B cell (primary cell): ENCODE measurements around the gene GRID1. TPM values are rescaled to one million over a fixed set of nuclear protein-coding genes. Genes with fewer than 3 reads are reported as not detected.

Source experiments
- ATAC-seq: fragments of 200-7000 bp; cut with Tn5 transposase; one replicate; pipeline ENCODE4 v1.10.0; 2021; ENCODE audit warnings: low read depth, mild to moderate bottlenecking, moderate number of reproducible peaks, moderate library complexity
- CTCF ChIA-PET: fragments of 350-600 bp; sonication (Branson Sonifier 250); formaldehyde crosslinking; loops from one replicate; lab custom pipeline; 2021; ENCODE audit warnings: antibody characterized with exemption, inconsistent platforms; lab: Charles Lee
- POLR2A ChIA-PET: fragments of 350-600 bp; sonication (Branson Sonifier 250); formaldehyde crosslinking; loops from one replicate; lab custom pipeline; 2021; ENCODE audit warnings: antibody characterized with exemption; lab: Charles Lee
- DNase-seq: peaks from one replicate; pipeline ENCODE4 v3.0.0; 2013
- H2AFZ ChIP-seq: 2 replicates; pipeline ENCODE4 v1.6.1; 2012; ENCODE audit warnings: mild to moderate bottlenecking, low read depth, low read length; ENCODE audit not compliant: insufficient read depth, poor library complexity, severe bottlenecking
- H3K27ac ChIP-seq, 2 donors: 1 replicate in 1 of 2; 2 replicates in 1 of 2; pipeline ENCODE4 v1.5.1; 2012 to 2013; ENCODE audit warnings: low read length in 2 of 2, mild to moderate bottlenecking in 2 of 2, moderate library complexity in 1 of 2
- H3K27me3 ChIP-seq, 4 experiments: fragments of 200-600 bp in 1 of 4; sonication (generic) in 1 of 4; replicated peaks in 1 of 4; 1 replicate in 2 of 4; 2 replicates in 2 of 4; pipeline versions ENCODE4 v1.6.1 to v1.7.0; 2013 to 2016; ENCODE audit warnings: low read length in 3 of 4, mild to moderate bottlenecking in 2 of 4, mixed read lengths in 1 of 4, moderate library complexity in 1 of 4; ENCODE audit not compliant: insufficient read depth in 4 of 4, control insufficient read depth in 3 of 4; ENCODE audit errors: control extremely low read depth in 1 of 4
- H3K36me3 ChIP-seq, 2 experiments: replicated peaks in 1 of 2; 1 replicate in 1 of 2; 2 replicates in 1 of 2; pipeline versions ENCODE4 v1.6.1 to v1.7.1; 2013; ENCODE audit warnings: low read length in 1 of 2; ENCODE audit not compliant: insufficient read depth in 2 of 2, control insufficient read depth in 1 of 2; ENCODE audit errors: control extremely low read depth in 1 of 2, extremely low read depth in 1 of 2
- H3K4me1 ChIP-seq, 2 donors: fragments of 200-600 bp in 1 of 2; sonication (generic) in 1 of 2; 1 replicate in 1 of 2; 2 replicates in 1 of 2; pipeline versions ENCODE4 v1.5.1 to v1.6.1; 2013 to 2017; ENCODE audit warnings: low read length in 2 of 2; ENCODE audit not compliant: control insufficient read depth in 2 of 2, insufficient read depth in 2 of 2
- H3K4me2 ChIP-seq: replicated peaks from 2 replicates; pipeline ENCODE3; 2012; ENCODE audit warnings: mild to moderate bottlenecking, low read depth, low read length; ENCODE audit not compliant: poor library complexity, severe bottlenecking
- H3K4me3 ChIP-seq, 5 experiments: fragments of 200-600 bp in 1 of 5; sonication (generic) in 1 of 5; 1 replicate in 3 of 5; 2 replicates in 2 of 5; pipeline versions ENCODE4 v1.5.1 to v1.7.0; 2011 to 2016; ENCODE audit warnings: low read length in 4 of 5, mild to moderate bottlenecking in 4 of 5, low read depth in 2 of 5, control low read depth in 1 of 5, moderate library complexity in 1 of 5; ENCODE audit not compliant: insufficient read depth in 1 of 5; ENCODE audit errors: control extremely low read depth in 1 of 5, extremely low read depth in 1 of 5
- H3K79me2 ChIP-seq: fragments of 200-600 bp; sonication (generic); one replicate; pipeline ENCODE4 v1.6.0; 2016; ENCODE audit warnings: low read length; ENCODE audit not compliant: control insufficient read depth, insufficient read depth
- H3K9ac ChIP-seq: fragments of 200-600 bp; sonication (generic); 2 replicates; pipeline ENCODE4 v1.6.1; 2017; ENCODE audit warnings: mild to moderate bottlenecking, low read length, moderate library complexity
- H3K9me3 ChIP-seq, 3 donors: one replicate each; pipeline versions ENCODE4 v1.6.1 to v1.7.1; 2013; ENCODE audit warnings: low read length in 2 of 3; ENCODE audit not compliant: control insufficient read depth in 2 of 3, insufficient read depth in 1 of 3; ENCODE audit errors: control extremely low read depth in 1 of 3
- H4K20me1 ChIP-seq: 2 replicates; pipeline ENCODE4 v1.6.0; 2012; ENCODE audit warnings: mild to moderate bottlenecking, low read length; ENCODE audit not compliant: insufficient read depth, control insufficient read depth, poor library complexity, severe bottlenecking
- H3K27ac Mint-ChIP-seq: one replicate; pipeline ENCODE4 v1.8.0; 2021; ENCODE audit warnings: mixed read lengths
- H3K27me3 Mint-ChIP-seq: one replicate; pipeline ENCODE4 v1.8.0; 2021; ENCODE audit warnings: mixed read lengths
- H3K4me1 Mint-ChIP-seq: one replicate; pipeline ENCODE4 v1.8.0; 2021; ENCODE audit warnings: mixed read lengths
- H3K4me3 Mint-ChIP-seq: one replicate; pipeline ENCODE4 v1.8.0; 2021; ENCODE audit warnings: mixed read lengths
- H3K9me3 Mint-ChIP-seq: one replicate; pipeline ENCODE4 v1.8.0; 2022; ENCODE audit warnings: mixed read lengths; ENCODE audit not compliant: insufficient read depth
- EZH2 ChIP-seq: IDR thresholded peaks from 2 replicates; pipeline ENCODE4 v1.6.1; 2012; ENCODE audit warnings: borderline replicate concordance, low read depth, mild to moderate bottlenecking, moderate library complexity, low read length; ENCODE audit not compliant: insufficient read depth, poor library complexity, severe bottlenecking
- WGBS: methylation state at CpG from one replicate; pipeline ENCODE4 v1.1.5; 2013; ENCODE audit warnings: missing lambda C conversion rate; ENCODE audit not compliant: insufficient coverage; 5-methylcytosine and 5-hydroxymethylcytosine counted together
- intact Hi-C: fragments of 100-400 bp; cut with micrococcal nuclease; formaldehyde crosslinking; loops from one replicate; pipeline ENCODE4 v1.10.0; 2022
- polyA plus RNA-seq: library from polyadenylated mRNA; depleted of rRNA; stranded (reverse); fragments of >200 nt; gene quantifications from 2 replicates; pipeline ENCODE4 v1.2.3, GENCODE V29; 2012
- total RNA-seq, 2 donors: library from RNA; stranded (reverse); fragments of 120-200 nt in 1 of 2; gene quantifications; 1 replicate in 1 of 2; 2 replicates in 1 of 2; pipeline versions ENCODE4 v1.2.3 to v1.2.4, GENCODE V29; 2013 to 2022
- TF ChIP-seq, protein P1 (sequence below): fragments of 200-600 bp; IDR thresholded peaks from one replicate; pipeline ENCODE4 v1.8.0; 2022; ENCODE audit warnings: antibody characterized with exemption, mild to moderate bottlenecking

Gene GRID1
- total and polyA plus RNA-seq, 2 donors (not counting 1 experiment from before 2014, with no cell fraction given) = not detected

GRCh38 chr10:86168256-86168655 lies 198.3 kb downstream of the GRID1 start:
- Mint-ChIP-seq H3K4me3 (no peak overlapping the region), H3K9me3 (no peaks in the 10 kb centered on the region), H3K27me3 (no peaks in the 10 kb centered on the region), H3K27ac (no peak overlapping the region), H3K4me1 (peaks cover 13% of the 10 kb centered on the region)
- ChIA-PET POLR2A (no interaction called here), CTCF (no interaction called here)
- TF ChIP-seq, protein P1, sequence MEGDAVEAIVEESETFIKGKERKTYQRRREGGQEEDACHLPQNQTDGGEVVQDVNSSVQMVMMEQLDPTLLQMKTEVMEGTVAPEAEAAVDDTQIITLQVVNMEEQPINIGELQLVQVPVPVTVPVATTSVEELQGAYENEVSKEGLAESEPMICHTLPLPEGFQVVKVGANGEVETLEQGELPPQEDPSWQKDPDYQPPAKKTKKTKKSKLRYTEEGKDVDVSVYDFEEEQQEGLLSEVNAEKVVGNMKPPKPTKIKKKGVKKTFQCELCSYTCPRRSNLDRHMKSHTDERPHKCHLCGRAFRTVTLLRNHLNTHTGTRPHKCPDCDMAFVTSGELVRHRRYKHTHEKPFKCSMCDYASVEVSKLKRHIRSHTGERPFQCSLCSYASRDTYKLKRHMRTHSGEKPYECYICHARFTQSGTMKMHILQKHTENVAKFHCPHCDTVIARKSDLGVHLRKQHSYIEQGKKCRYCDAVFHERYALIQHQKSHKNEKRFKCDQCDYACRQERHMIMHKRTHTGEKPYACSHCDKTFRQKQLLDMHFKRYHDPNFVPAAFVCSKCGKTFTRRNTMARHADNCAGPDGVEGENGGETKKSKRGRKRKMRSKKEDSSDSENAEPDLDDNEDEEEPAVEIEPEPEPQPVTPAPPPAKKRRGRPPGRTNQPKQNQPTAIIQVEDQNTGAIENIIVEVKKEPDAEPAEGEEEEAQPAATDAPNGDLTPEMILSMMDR = no peak
- TF ChIP-seq EZH2 = no peak
- intact Hi-C loops = no loop called here
- H3K4me3 ChIP-seq = no peak overlapping the region
- H3K4me2 ChIP-seq = no peak overlapping the region
- no peak for DNase-seq
- no peak overlapping the region for H3K27ac ChIP-seq
- no peaks in the 10 kb centered on the region for H3K27me3 ChIP-seq
- no peak overlapping the region for H3K9ac ChIP-seq
- no peaks in the 10 kb centered on the region for H3K9me3 ChIP-seq
- no peak for ATAC-seq
- 89% methylated on average over 5 of the region's 7 CpGs for WGBS
- no peaks in the 10 kb centered on the region for H3K79me2 ChIP-seq
- H4K20me1 ChIP-seq = no peaks in the 10 kb centered on the region
- peaks cover 11 to 12% of the 10 kb centered on the region in 2 donors for H3K4me1 ChIP-seq
- H2AFZ ChIP-seq = no peak overlapping the region
- H3K36me3 ChIP-seq = no peaks in the 10 kb centered on the region

GRCh38 chr10:86167762-86168128 lies 198.8 kb downstream of the GRID1 start:
- H3K4me2 ChIP-seq = no peak overlapping the region
- Mint-ChIP-seq H3K4me3 (no peak overlapping the region), H3K4me1 (peaks cover 13% of the 10 kb centered on the region), H3K27ac (no peak overlapping the region), H3K27me3 (no peaks in the 10 kb centered on the region), H3K9me3 (no peaks in the 10 kb centered on the region)
- TF ChIP-seq EZH2 = no peak
- TF ChIP-seq, protein P1 = no peak
- H4K20me1 ChIP-seq = no peaks in the 10 kb centered on the region
- ATAC-seq (no peak), DNase-seq (no peak)
- WGBS = 81% methylated on average over 4 of the region's 4 CpGs
- H3K4me3 ChIP-seq = no peak overlapping the region
- intact Hi-C loops = no loop called here
- peaks cover 11 to 12% of the 10 kb centered on the region in 2 donors for H3K4me1 ChIP-seq
- H3K9ac ChIP-seq = no peak overlapping the region
- no peaks in the 10 kb centered on the region for H3K9me3 ChIP-seq
- ChIA-PET POLR2A (no interaction called here), CTCF (no interaction called here)
- no peak overlapping the region for H3K27ac ChIP-seq
- no peak overlapping the region for H2AFZ ChIP-seq
- H3K36me3 ChIP-seq = no peaks in the 10 kb centered on the region
- no peaks in the 10 kb centered on the region for H3K27me3 ChIP-seq
- H3K79me2 ChIP-seq = no peaks in the 10 kb centered on the region
